GM19468 (cell line): ENCODE data around the gene RAD21L1.
"Not testable (repeated sequence)": the region's sequence is repeated elsewhere in the genome, so short reads cannot be mapped to it uniquely, and the experiment has no call there.

ENCODE experiments used
- ATAC-seq: cut with Tn5 transposase; IDR thresholded peaks from one replicate; pipeline ENCODE4 v1.9.1; 2021; ENCODE audit warnings: mild to moderate bottlenecking, moderate library complexity, moderate number of reproducible peaks; ENCODE audit not compliant: unreplicated experiment; ENCODE audit errors: extremely low read depth

RAD21L1 gene

DNA sequence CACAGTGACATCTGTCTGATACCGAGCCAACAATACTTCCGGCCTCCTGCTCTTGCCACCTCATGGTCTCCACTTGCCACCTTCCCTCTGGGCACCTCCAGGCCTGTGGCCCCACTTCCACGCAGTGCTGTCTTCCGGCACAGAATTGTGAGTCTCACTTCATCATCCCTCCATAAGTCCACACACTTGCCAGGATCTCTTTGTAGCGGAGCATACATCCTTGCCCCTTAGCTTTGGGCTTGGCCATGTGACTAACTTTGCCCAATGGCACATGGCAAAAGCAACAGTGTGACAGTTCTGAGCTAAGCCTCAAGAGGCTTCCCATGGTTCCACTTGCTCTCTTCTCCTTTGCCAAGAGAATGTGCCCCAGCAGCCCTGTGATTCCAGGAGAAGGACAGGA, 27.1 kb upstream of the RAD21L1 start:
- ATAC-seq: no peak

DNA sequence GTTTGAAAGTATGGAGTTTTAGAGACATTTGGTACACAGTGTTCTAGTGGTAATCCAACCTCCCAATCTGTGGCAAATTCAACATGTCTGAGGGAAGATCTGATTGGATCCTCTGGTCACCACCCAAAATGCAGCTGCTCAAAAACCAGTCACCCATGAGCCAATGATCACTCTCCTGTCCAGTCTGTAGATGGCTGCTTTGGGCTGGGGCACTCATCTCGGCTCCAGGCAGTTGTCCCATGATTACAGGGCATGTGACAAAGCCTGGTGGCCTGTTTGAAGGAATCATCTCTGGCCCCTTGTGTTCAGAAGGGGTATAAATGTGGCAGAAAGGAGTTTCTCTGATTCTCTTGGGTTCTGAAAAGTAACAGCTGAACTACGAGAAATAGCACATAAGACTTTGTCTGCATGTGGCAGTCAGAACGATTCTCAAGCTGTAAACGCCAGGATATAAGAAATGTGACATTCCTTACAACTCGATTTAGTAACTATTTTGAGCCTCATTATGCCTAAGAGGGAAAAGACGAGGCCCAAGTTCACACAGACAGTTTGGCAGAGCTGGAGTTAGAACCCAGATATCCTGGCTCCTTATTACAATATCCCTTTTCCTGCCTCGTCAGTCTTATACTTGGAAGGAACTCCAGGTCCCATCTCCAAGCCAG, 26.5 kb upstream of the RAD21L1 start:
- no peak for ATAC-seq

DNA sequence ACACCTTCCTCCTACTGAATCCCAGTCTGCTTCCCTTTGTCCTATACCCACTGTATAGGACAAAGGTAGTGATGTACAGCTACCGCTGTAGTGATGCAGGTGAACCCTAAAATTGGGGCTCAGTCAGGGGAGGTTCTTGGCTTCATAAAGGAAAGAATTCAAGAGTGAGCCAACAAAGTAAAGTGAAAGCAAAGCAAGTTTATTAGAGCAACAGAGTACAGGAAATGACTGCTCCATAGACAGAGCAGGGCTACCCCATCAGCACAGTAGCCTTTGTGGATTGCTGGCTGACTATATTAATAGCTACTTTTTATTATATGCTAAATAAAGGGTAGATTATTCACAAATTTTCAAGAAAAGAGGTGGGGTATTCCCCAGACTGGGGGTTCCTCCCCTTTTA, 25.9 kb upstream of the RAD21L1 start:
- ATAC-seq: no peak

DNA sequence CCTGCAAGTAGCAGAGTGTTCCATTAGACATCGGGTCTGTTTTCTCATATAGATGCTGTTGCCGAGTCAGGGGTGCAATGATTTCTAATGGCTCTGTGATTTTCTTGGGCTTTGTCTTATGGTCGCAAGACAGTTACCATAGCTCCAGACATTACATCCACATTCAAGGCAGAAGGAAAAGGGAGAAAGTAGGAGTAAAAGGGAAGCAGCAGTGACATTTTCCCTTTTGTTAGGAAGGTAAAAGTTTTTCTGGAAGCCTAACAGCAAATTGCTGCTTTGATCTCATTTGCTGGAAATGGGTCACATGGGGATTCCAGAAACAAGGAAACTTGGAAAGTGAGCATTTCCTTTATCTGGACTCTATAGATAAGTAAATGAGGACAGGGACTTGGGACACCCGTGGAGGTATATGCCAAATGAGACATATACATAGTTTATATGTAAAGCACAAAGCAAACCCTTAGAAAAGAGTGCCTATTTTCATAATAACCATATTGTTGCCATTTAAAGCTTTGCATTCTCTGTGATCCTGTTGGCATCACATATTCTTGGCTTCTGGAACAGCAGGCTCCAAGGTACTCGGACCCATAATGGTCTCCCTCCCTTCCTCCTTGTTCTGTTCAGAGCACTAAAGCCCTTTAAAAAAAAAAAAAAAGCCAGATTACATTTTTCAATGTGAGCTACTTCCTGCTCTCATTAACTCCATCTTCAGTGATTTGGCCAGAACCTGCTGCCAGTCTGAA, 22.9 kb upstream of the RAD21L1 start, which contains the start of gene C20orf202:
C20orf202 (plus strand) TSS at position 693 of the 743 bp plus-strand sequence. CDS start 132 bp downstream, outside the sequence.
- no peak for ATAC-seq

DNA sequence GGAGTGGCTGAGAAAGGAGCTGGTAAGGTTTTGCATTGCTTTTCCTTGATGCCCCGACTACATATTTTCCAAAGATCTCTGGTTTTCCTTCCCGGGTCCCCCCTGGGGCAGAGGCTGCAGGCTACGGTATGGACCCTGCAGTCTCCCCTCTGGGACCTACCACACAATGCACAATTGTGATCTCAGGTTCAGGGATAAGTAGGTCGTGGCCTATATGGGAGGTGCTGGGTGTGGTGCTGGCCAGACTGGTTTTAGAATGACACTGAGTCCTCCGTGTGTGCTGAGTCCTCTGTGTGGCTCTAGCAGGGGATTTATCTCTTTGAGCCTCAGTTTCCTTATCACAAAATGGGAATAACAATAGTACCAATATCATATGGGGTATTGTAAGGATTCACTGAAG, 22.2 kb upstream of the RAD21L1 start:
- ATAC-seq: no peak

DNA sequence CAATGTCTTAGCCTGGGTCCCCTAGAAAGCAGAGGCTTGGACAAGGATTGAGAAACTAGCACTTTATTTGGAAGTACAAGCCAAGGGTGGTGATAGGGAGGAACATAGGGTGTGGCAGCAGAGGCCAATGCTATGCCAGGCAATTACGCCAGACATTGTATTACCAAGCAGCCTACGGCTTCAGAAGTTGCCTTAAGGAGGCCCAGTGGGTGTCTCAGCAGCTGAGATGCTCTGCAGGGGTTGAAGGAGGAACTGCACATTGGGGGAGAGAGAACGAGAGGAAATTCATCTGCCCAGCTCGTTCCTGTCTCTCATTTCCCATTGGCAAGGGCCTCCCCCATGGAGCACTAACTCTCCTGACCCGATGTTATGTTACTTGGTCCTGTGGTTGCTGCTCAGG, 21.7 kb upstream of the RAD21L1 start:
- no peak for ATAC-seq

DNA sequence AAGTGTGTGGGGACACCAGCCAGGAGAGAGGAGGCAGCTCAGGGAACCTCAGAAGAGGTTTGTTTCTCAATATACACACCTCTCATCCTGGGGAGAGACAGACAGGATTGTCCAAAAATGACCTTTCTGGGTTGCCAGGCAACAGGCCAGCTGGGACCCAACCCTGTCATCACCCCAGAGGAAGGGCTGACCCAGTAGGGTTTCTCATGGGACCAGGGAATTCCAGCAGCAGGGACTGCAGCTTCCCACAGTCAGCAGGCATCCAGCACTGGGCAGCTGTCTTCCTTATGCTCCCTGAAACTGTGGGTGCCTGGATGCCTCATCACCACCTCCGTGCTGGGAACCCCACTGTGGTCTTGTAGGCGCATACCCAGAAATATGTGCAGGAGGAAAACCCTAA, 21.3 kb upstream of the RAD21L1 start:
- no peak for ATAC-seq

DNA sequence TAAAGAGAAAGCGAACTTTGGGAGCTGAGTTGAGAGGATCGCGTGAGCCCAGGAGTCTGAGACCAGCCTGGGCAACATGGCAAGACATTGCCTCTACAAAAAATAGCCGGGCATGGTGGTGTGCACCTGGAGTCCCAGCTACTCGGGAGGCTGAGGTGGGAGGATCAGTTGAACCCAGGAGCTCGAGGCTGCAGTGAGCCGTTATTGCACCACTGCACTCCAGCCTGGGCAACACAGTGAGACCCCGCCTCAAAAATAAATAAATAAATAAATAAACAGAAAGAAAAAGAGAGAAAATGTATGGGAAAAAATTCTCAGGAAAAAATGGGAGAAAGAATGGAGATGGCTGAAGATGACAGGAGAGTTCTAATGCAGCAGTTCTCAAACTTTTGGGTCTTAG, 20.0 kb upstream of the RAD21L1 start:
- no peak for ATAC-seq

DNA sequence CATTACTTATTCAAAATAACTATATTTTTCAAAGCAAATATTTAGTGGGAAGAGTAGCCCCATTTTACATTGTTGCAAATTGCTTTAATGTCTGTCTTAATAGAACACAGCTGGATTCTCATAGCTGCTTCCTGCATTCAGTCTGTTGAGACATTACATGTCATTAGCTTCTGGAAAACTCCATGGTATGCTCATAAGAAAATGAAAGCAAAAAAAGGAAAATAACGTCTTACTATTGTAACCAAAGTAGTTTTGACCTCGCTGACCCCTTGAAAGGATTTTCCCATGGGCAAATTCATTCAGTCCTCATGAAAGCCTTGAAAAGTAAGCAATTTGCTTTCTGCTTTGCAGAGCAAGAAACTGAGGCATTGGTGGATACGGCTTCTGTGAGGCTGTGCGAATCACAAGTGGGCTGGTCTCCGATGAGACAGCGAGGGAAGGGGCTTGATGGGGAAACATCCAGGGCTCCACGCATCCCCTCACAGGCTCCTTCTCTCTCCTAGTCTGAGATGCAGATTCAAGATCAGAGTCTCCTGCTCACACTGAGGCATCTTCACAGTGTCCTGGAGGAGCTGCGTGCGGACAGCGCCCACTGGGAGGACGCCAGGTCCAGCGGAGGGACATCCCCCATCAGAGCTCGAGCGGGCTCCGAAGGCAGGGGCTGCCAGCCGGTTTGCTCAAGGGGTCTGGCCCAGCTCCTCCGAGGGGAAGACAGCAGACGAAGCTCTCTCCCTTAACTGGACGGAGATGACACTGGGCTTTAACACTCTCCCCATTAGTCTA, 19.3 kb upstream of the RAD21L1 start:
- no peak for ATAC-seq

DNA sequence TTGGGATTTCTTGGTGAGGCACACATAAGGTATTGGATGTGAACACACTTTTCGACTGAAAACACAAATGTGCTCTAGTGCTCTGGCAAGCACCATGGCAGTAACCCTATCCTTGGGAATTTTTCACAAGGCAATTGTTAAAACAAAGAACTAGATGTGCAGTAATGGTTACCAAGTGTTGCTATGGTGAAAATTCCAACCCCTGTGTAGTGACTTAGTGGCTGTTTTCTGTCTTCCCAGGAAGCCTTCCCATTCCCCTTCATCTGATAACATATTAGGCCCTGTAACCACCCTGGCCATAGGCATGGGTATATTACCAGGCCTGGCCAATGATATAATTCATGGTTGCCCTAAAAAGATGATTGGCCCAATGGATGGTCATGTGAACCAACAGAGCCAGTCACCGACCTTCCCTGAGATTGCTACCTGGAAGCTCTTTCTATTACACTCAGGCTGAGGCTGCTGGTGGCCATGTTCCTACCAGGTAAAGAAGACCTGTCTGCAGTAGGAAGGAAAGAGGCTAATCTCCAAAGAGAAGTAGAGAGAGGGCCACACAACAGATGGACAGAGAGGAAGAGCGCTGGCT, 18.5 kb upstream of the RAD21L1 start:
- no peak for ATAC-seq

DNA sequence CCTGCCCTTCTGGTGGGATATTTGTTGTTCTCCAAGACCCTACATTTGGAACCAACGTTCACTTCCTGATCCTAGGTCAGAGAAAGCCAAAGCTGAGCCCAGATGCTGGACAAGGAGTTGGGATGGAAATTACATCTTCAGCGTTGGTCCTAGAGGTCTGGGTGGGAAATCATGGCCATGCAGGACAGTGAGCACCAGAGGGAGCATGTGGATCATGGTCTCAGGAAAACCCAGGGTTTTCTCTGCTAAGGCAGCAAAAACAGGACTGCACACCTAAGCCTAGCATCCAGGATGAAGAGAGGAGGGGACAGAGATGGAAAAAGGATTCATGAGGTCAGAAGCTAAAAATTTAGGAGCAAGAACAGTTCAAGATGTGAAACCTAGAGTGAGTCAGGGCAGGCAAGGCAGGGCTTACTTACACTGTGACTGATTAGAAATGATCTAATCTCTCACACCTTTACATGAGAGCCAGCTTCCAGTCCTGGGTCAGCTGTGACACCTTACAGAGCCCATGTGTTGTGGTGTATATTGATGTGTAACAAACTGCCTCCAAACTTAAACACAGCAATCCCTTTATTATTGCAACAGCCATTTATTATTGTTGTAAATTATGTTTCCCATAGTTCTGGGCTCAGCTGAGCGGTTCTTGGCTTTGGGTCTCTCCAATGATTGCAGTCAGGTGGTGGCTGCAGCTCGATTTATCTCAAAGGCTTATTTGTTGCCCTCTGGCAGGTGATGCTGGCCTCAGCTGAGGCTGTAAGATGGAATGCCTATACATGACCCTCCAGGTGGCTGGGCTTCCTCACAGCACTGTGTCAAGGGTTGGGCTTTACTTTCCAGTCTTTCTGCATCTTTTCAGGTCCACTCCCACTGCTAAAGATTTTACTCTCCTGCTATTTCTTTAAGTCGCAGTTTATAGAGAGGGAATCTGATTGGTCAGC, 16.1 kb upstream of the RAD21L1 start:
- ATAC-seq: no peak

DNA sequence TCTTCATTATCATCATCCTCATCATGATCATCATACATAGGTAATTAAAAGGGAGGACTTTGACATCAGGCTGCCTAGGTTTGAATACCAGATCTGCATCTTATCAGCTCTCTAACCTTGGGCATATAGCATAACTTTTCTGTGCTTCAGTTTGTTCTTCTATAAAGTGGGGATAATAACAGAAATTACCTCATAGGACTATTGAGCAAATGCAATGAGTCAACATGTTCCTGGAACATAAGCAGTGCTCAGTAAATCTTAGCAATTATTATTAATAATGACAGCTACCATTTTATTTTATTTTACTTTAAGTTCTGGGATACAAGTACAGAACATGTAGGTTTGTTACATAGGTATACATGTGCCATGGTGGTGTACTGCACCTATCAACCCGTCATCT, 15.3 kb upstream of the RAD21L1 start:
- ATAC-seq: no peak

DNA sequence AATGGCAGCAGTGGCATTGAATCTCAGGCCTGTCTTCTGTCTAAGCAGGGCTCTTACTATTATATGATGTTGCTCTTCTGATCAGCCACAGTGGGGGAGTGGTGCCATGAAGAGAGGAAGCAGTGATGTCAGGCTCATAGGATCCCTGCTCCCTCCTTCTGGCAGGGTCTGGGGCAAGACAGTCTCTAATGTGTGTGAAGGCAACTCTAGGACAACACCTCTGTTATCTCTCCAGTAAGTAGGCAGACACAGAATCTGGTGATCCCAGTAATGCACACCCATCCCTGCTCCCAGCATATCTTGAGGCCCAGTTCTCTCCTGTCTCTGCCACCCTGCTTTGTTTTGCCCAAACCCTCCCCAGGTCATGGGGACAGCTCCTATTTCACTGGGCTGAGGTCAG, 13.8 kb upstream of the RAD21L1 start:
- ATAC-seq: no peak

DNA sequence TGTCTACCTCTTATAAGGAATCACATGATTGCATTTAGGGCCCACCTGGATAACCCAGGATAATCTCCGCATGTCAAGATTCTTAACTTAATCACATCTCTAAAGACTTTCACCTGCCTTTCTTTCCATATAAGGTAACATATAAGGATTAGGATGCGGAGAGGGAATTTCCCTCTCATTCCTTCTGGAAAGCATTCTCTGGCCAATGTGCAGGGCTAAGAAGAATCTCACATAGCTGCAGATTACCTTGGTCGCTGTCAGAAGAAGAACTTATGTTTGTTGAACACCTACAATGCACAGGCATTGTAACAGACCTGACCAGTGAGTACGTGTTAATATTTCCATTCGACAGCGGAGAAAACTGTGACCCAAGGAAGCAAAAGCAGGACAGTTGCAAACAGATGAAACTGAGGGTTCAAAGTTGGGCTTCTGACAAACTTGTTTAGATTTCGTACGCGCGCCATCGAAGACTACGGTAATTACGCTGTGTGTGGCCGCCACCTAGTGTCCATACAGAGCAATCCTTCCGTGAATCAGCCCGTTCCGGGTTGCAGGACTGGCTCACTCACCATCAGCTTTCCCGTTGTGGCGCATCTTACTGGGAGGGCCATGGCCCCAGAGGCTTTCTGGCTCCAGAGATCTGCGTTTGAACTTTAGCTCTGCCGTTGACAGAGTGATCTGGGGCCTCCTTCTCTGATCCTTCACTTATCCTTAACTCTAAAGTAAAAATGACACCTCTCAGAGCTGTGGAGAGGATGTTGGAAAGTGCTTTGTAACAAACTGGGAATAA, 13.0 kb upstream of the RAD21L1 start:
- ATAC-seq: peak; percentile 58

DNA sequence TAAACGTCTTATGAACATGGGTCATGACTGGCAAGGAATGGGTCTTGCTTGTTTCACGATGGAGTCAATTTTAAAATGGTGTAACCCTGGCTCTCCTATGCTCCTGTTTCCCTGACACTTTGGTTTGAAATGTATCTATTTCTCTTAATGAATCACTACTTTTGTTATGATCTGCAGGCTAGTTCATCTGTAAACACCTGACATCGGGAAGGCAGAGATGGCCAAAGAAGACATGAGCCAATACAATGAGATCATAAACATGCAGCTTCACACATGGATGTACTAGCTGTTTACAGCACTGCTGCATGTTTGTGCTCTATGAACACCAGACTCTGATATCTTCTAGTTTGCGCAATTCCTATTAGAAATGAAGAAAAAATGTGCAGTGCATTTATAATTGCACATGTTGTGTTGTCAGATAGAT, 11.0 kb upstream of the RAD21L1 start:
- ATAC-seq: no peak

DNA sequence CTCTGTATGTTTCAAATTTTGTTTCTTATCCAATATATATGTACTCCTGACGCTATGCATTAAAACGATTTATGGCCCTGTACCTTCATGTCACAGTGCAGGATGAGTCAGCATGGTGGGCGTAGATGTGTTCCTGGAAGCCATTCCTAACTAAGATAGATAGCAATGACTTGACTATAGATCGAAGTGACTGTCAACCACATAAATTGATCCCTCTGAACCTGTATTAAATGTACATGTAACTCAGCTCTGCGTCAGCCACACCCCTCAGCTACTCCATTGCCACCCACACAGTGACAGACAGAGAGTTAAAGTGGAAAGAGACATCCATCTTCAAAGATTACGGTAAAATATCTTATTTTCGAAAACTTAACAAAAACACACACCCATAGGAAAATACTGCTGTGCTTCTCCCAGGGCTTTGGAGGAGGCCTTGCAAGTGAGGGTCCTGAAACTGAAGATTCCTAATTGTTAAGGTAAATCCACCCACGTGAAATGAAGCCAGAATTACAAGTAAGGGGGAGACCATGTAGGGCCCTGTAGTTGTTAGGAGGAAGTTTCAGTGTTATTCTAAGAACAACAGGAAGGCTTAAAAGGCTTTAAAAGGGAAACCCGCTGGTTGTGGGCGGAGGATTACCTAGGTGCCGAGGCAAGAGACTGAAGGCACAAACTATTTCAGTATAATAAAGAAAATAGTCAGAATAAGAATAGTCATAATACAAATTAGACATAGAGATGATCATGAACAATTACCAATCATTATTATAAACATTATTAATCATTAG, 10.3 kb upstream of the RAD21L1 start:
- no peak for ATAC-seq

DNA sequence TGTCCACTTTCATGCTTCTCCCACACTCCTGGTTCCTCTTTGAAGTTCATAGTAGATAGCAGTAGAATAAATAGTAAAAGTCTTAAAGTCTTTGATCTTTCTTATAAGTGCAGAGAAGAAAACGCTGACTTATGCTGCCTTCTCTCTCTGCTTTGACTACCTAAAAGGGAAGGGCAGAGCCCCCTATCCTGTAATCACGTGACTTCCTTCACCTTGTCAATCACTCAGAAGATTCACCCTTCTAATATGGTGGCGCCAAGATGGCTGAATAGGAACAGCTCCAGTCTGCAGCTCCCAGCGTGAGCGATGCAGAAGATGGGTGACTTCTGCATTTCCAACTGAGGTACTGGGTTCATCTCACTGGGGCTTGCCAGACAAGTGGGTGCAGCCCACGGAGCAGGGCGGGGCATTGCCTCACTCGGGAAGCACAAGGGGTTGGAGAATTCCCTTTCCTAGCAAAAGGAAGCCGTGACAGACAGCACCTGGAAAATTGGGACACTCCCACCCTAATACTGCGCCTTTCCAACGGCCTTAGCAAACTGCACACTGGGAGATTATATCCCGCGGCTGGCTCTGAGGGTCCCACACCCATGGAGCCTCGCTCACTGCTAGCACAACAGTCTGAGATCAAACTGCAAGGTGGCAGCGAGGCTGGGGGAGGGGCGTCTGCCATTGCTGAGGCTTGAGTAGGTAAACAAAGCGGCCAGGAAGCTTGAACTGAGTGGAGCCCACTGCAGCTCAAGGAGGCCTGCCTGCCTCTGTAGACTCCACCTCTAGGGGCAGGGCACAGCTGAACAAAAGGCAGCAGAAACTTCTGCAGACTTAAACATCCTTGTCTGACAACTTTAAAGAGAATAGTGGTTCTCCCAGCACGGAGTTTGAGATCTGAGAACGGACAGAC, 9.1 kb upstream of the RAD21L1 start:
- not testable (repeated sequence) for ATAC-seq
